IMR-90 (cell line): ENCODE measurements around the gene EPB41L4A.

Experiments
- BHLHE40 ChIP-seq: fragments of 150-350 bp; IDR thresholded peaks from 2 replicates; pipeline ENCODE4 v1.6.1; 2016; ENCODE audit warnings: mild to moderate bottlenecking, low read depth, low read length
- FOS ChIP-seq: fragments of 150-350 bp; IDR thresholded peaks from 2 replicates; pipeline ENCODE4 v1.6.1; 2016; ENCODE audit warnings: low read depth, low read length
- MAFK ChIP-seq: IDR thresholded peaks from 2 replicates; pipeline ENCODE4 v1.6.1; 2012; ENCODE audit warnings: low read depth, low read length, improper control_type of control experiment
- MAZ ChIP-seq: IDR thresholded peaks from 2 replicates; pipeline ENCODE4 v1.6.1; 2012; ENCODE audit warnings: low read depth, mild to moderate bottlenecking, low read length, improper control_type of control experiment, moderate library complexity, borderline replicate concordance
- MXI1 ChIP-seq: IDR thresholded peaks from 2 replicates; pipeline ENCODE4 v1.6.1; 2012; ENCODE audit warnings: low read depth, mild to moderate bottlenecking, low read length, moderate library complexity, borderline replicate concordance
- NFE2L2 ChIP-seq: fragments of 150-350 bp; IDR thresholded peaks from 2 replicates; pipeline ENCODE4 v1.6.1; 2016; ENCODE audit warnings: low read depth, mild to moderate bottlenecking, low read length
- POLR2A ChIP-seq: IDR thresholded peaks from 2 replicates; pipeline ENCODE4 v1.6.1; 2012; ENCODE audit warnings: mild to moderate bottlenecking, low read depth, low read length
- RAD21 ChIP-seq: IDR thresholded peaks from 2 replicates; pipeline ENCODE4 v1.6.1; 2012; ENCODE audit warnings: low read length, improper control_type of control experiment
- RCOR1 ChIP-seq: IDR thresholded peaks from 2 replicates; pipeline ENCODE4 v1.6.1; 2012; ENCODE audit warnings: mild to moderate bottlenecking, low read length, improper control_type of control experiment; ENCODE audit not compliant: insufficient replicate concordance
- RFX5 ChIP-seq: IDR thresholded peaks from 2 replicates; pipeline ENCODE4 v1.8.0; 2012; ENCODE audit warnings: low read depth, mild to moderate bottlenecking, low read length, moderate library complexity
- SMC3 ChIP-seq: fragments of 150-350 bp; IDR thresholded peaks from 2 replicates; pipeline ENCODE4 v1.6.1; 2016; ENCODE audit warnings: low read depth, mild to moderate bottlenecking, antibody characterized with exemption, low read length, moderate library complexity
- TF ChIP-seq, protein P1 (sequence below): conservative IDR thresholded peaks from 2 replicates; pipeline ENCODE4 v1.5.1; 2012; ENCODE audit warnings: mild to moderate bottlenecking, low read depth, low read length, improper control_type of control experiment
- TF ChIP-seq, protein P2 (sequence below): fragments of 150-350 bp; IDR thresholded peaks from 2 replicates; pipeline ENCODE4 v1.6.1; 2016; ENCODE audit warnings: low read depth, mild to moderate bottlenecking, low read length, moderate library complexity, borderline replicate concordance
- TF ChIP-seq, protein P3 (sequence below): fragments of 150-350 bp; IDR thresholded peaks from 2 replicates; pipeline ENCODE4 v1.6.1; 2017; ENCODE audit warnings: mild to moderate bottlenecking, antibody characterized with exemption, low read length, low read depth

DNA sequence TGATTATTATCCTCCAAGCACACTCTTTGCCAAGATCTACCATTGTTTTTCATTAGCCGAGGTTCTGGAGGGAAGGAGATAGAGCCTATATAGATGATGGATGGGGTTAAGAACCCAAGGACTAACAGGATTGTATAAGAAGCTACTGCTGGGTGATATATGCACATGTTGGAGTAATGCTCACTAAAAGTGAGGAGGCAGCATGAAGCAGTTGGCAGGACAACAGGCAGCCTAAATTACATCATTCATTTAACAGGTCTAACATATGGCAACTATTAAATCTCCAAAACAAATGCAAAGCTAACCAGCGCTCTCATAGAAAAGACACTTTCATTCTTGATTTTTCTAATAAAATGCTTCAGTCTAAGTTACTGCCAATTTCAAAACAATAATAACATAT is 293.2 kb downstream of the EPB41L4A start:
- TF ChIP-seq, protein P1, sequence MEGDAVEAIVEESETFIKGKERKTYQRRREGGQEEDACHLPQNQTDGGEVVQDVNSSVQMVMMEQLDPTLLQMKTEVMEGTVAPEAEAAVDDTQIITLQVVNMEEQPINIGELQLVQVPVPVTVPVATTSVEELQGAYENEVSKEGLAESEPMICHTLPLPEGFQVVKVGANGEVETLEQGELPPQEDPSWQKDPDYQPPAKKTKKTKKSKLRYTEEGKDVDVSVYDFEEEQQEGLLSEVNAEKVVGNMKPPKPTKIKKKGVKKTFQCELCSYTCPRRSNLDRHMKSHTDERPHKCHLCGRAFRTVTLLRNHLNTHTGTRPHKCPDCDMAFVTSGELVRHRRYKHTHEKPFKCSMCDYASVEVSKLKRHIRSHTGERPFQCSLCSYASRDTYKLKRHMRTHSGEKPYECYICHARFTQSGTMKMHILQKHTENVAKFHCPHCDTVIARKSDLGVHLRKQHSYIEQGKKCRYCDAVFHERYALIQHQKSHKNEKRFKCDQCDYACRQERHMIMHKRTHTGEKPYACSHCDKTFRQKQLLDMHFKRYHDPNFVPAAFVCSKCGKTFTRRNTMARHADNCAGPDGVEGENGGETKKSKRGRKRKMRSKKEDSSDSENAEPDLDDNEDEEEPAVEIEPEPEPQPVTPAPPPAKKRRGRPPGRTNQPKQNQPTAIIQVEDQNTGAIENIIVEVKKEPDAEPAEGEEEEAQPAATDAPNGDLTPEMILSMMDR = no peak
- no peak for TF ChIP-seq MXI1
- no peak for TF ChIP-seq BHLHE40
- no peak for TF ChIP-seq POLR2A
- no peak for TF ChIP-seq RAD21
- no peak for TF ChIP-seq MAZ
- no peak for TF ChIP-seq FOS
- TF ChIP-seq, protein P2, sequence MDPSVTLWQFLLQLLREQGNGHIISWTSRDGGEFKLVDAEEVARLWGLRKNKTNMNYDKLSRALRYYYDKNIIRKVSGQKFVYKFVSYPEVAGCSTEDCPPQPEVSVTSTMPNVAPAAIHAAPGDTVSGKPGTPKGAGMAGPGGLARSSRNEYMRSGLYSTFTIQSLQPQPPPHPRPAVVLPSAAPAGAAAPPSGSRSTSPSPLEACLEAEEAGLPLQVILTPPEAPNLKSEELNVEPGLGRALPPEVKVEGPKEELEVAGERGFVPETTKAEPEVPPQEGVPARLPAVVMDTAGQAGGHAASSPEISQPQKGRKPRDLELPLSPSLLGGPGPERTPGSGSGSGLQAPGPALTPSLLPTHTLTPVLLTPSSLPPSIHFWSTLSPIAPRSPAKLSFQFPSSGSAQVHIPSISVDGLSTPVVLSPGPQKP = no peak
- TF ChIP-seq MAFK = no peak
- TF ChIP-seq, protein P3, sequence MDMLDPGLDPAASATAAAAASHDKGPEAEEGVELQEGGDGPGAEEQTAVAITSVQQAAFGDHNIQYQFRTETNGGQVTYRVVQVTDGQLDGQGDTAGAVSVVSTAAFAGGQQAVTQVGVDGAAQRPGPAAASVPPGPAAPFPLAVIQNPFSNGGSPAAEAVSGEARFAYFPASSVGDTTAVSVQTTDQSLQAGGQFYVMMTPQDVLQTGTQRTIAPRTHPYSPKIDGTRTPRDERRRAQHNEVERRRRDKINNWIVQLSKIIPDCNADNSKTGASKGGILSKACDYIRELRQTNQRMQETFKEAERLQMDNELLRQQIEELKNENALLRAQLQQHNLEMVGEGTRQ = no peak
- TF ChIP-seq SMC3 = no peak
- no peak for TF ChIP-seq RCOR1
- no peak for TF ChIP-seq NFE2L2
- TF ChIP-seq RFX5 = no peak
